K562 (cell line): ENCODE data around the gene DNAJB2. TPM values are rescaled to one million over a fixed set of nuclear protein-coding genes. Genes with fewer than 3 reads are reported as not detected.

Source experiments
- AFF1 ChIP-seq, 2 experiments: fragments of 450-650 bp; IDR thresholded peaks; 2 replicates each; pipeline ENCODE4 v1.6.1; 2018; ENCODE audit warnings: mild to moderate bottlenecking in 2 of 2, low read depth in 1 of 2; ENCODE audit not compliant: partially characterized antibody in 2 of 2
- CBX1 ChIP-seq: sonication (generic); IDR thresholded peaks from 2 replicates; pipeline ENCODE4 v1.6.1; 2016; ENCODE audit warnings: antibody characterized with exemption, low read depth, mild to moderate bottlenecking
- CBX8 ChIP-seq: fragments of 200-600 bp; sonication (generic); IDR thresholded peaks from 2 replicates; pipeline ENCODE4 v1.6.1; 2012; ENCODE audit warnings: borderline replicate concordance, mixed run types, low read depth, mild to moderate bottlenecking, moderate library complexity, mixed read lengths, low read length, control low read depth, inconsistent platforms; ENCODE audit not compliant: poor library complexity, severe bottlenecking; ENCODE audit errors: extremely low read depth
- CSDE1 ChIP-seq, 2 experiments: fragments of 450-650 bp; IDR thresholded peaks; 2 replicates each; pipeline ENCODE4 v1.6.1; 2016; ENCODE audit warnings: mild to moderate bottlenecking in 1 of 2
- E2F6 ChIP-seq, 2 experiments: IDR thresholded peaks; 2 replicates each; pipeline ENCODE4 v1.6.1; 2011; ENCODE audit warnings: borderline replicate concordance in 1 of 2, control low read depth in 1 of 2, low read depth in 1 of 2, low read length in 1 of 2, mild to moderate bottlenecking in 1 of 2, mixed read lengths in 1 of 2, moderate library complexity in 1 of 2; ENCODE audit not compliant: insufficient read depth in 1 of 2, insufficient read length in 1 of 2, poor library complexity in 1 of 2, severe bottlenecking in 1 of 2; ENCODE audit errors: extremely low read depth in 1 of 2
- HDAC2 ChIP-seq: fragments of 450-650 bp; IDR thresholded peaks from 2 replicates; pipeline ENCODE4 v1.6.1; 2016; ENCODE audit warnings: mild to moderate bottlenecking
- HES1 ChIP-seq: fragments of 450-650 bp; IDR thresholded peaks from 2 replicates; pipeline ENCODE4 v1.6.1; 2016; ENCODE audit warnings: low read depth, mild to moderate bottlenecking, moderate library complexity
- HLTF ChIP-seq: fragments of 450-650 bp; IDR thresholded peaks from 2 replicates; pipeline ENCODE4 v1.6.1; 2016
- HMGN3 ChIP-seq: IDR thresholded peaks from 2 replicates; pipeline ENCODE4 v1.6.1; 2011; ENCODE audit warnings: borderline replicate concordance, low read depth, mild to moderate bottlenecking, mixed read lengths, low read length; ENCODE audit not compliant: insufficient read length; ENCODE audit errors: extremely low read depth
- MAFG ChIP-seq: fragments of 450-650 bp; conservative IDR thresholded peaks from 2 replicates; pipeline ENCODE4 v1.6.1; 2016; ENCODE audit warnings: missing genetic modification characterization, missing compliant biosample characterization
- NCOA2 ChIP-seq, 2 experiments: fragments of 450-650 bp; IDR thresholded peaks; 2 replicates each; pipeline ENCODE4 v1.6.1; 2018; ENCODE audit warnings: mild to moderate bottlenecking in 2 of 2, moderate library complexity in 1 of 2; ENCODE audit not compliant: partially characterized antibody in 2 of 2
- NFXL1 ChIP-seq: fragments of 450-650 bp; formaldehyde crosslinking; IDR thresholded peaks from 2 replicates; pipeline ENCODE4 v1.4.0; 2021; ENCODE audit warnings: mild to moderate bottlenecking
- SAP30 ChIP-seq: fragments of 200-600 bp; sonication (generic); IDR thresholded peaks from 2 replicates; pipeline ENCODE4 v1.6.1; 2012; ENCODE audit warnings: borderline replicate concordance, low read depth, mild to moderate bottlenecking, moderate library complexity, low read length, control low read depth, inconsistent platforms; ENCODE audit not compliant: insufficient read depth, poor library complexity, severe bottlenecking
- SNIP1 ChIP-seq: fragments of 450-650 bp; IDR thresholded peaks from 2 replicates; pipeline ENCODE4 v1.7.1; 2017; ENCODE audit warnings: low read depth, mild to moderate bottlenecking
- TCF7L2 ChIP-seq: fragments of 150-350 bp; IDR thresholded peaks from 2 replicates; pipeline ENCODE4 v1.6.1; 2016; ENCODE audit warnings: low read depth, mild to moderate bottlenecking, low read length, moderate library complexity
- YBX1 ChIP-seq: fragments of 450-650 bp; IDR thresholded peaks from 2 replicates; pipeline ENCODE4 v1.7.1; 2016; ENCODE audit warnings: mild to moderate bottlenecking
- ZNF398 ChIP-seq: fragments of 250-450 bp; sonication (Bioruptor Pico); IDR thresholded peaks from 2 replicates; pipeline ENCODE4 v1.8.0; 2021; ENCODE audit warnings: moderate library complexity, mild to moderate bottlenecking, inconsistent platforms
- ZNF431 ChIP-seq: sonication (generic); formaldehyde crosslinking; IDR thresholded peaks from 2 replicates; pipeline ENCODE4 v1.8.0; 2022; ENCODE audit warnings: mild to moderate bottlenecking, missing genetic modification reagents
- ZSCAN29 ChIP-seq: fragments of 450-650 bp; IDR thresholded peaks from 2 replicates; pipeline ENCODE4 v1.6.1; 2017
- polyA plus RNA-seq, 8 experiments: library from polyadenylated mRNA; depleted of rRNA in 4 of 8; stranded (reverse) in 5 of 8; unstranded in 3 of 8; fragments of >200 nt; fragmentation: Nextera tagmentation in 2 of 8; fragmentation: Illumina TruSeq in 1 of 8; extraction: Ambion mirVana in 2 of 8; extraction: Trizol in 1 of 8; gene quantifications; 2 replicates each; pipeline versions ENCODE4 v1.2.1 to v1.2.3, GENCODE V29; 2011 to 2014; ENCODE audit warnings: inconsistent platforms in 1 of 8, missing spikeins in 1 of 8
- total RNA-seq, 7 experiments: library from RNA; depleted of rRNA in 6 of 7; stranded (reverse); fragments of >200 nt in 6 of 7; fragmentation: Illumina TruSeq in 2 of 7; extraction: Trizol in 2 of 7; gene quantifications; 2 replicates each; pipeline versions ENCODE4 v1.2.1 to v1.2.3, GENCODE V29; 2011 to 2021; ENCODE audit warnings: low replicate concordance in 1 of 7

DNAJB2 gene
- total and polyA plus RNA-seq, 9 of the 15 experiments (the other 6 are each of a cell fraction or from before 2014, with no cell fraction given), result 0.08 to 3.0 (median 2.2) TPM; not detected in 1

GRCh38 chr2:219230059-219230540, 49.1 kb upstream of the DNAJB2 start (continued):
- no peak for TF ChIP-seq ZNF398
- no peak for TF ChIP-seq CSDE1 (IDR thresholded peaks at IDR 0.05)
- TF ChIP-seq MAFG (tag), result no peak
- TF ChIP-seq AFF1 (IDR thresholded peaks at IDR 0.05; ENCODE audit: low read depth in 1 of 2, partially characterized antibody in 2 of 2), result no peak
- no peak for TF ChIP-seq ZNF431 (CRISPR knock-in tag)
- no peak for TF ChIP-seq HDAC2
- no peak for TF ChIP-seq SNIP1
- TF ChIP-seq YBX1, result no peak
- TF ChIP-seq HES1, result 0 out of 2 replicates have a peak, but pooled peaks have one; percentile 10
- TF ChIP-seq HMGN3, result no peak
- TF ChIP-seq TCF7L2, result no peak
- peak in 1 of 2 experiments; percentile 39 for TF ChIP-seq E2F6 (IDR thresholded peaks at IDR 0.05; ENCODE audit: borderline replicate concordance in 1 of 2, extremely low read depth in 1 of 2, insufficient read depth in 1 of 2, insufficient read length in 1 of 2, low read depth in 1 of 2, low read length in 1 of 2, poor library complexity in 1 of 2, severe bottlenecking in 1 of 2)
- TF ChIP-seq CBX1, result no peak
- 0 out of 2 replicates have a peak, but pooled peaks have one; percentile 51 for TF ChIP-seq ZSCAN29
- TF ChIP-seq NCOA2 (IDR thresholded peaks at IDR 0.05; ENCODE audit: partially characterized antibody in 2 of 2), result no peak
- peak; percentile 72 for TF ChIP-seq SAP30
- no peak for TF ChIP-seq NFXL1
- 0 out of 2 replicates have a peak, but pooled peaks have one; percentile 16 for TF ChIP-seq HLTF
- TF ChIP-seq CBX8, result no peak
